Fibroblast of skin of right biceps (primary cell): Measurements from ENCODE around the gene SKAP1.

Experiments
- DNase-seq: peaks from one replicate; pipeline ENCODE4 v3.0.0-alpha.2; 2013

The SKAP1 gene

DNA sequence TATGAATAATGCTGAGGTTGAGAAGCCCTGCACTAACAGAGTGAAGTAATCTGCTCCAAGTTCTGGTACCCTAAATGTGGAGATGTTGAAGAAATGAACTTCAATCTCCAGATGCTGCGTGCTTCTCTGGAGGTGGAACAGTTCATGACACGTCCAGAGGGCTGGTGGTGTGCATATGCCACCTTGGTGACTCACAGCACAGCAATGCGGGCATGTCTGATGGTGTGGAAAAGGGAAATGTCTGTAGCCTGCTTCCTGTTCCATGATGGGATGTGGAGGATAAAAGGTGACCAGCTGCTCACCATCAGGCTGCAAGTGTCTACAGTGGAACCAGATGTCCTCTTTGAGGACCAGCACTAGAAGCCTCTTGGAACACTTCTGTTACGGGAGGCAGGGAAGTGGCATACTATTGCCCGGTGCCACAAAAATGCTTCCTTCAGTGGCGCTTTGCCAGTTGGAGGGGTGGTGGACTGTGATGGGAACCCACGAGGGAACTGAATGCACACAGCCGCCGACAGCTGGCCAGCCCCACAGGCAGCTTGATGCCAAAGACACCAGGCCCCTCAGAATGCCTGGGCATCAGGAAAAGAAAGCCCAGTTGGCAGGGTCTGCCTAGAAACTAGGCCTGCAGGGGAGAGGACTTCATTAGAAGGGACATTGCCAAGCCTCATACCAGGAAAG is 302.5 kb downstream of the SKAP1 start:
- DNase-seq = peak; percentile 35

- DNase-seq = no peak
These were observed 303.5 kb downstream of the SKAP1 start for GRCh38 chr17:48126532-48126850.

GRCh38 chr17:48125829-48126531 is 304.0 kb downstream of the SKAP1 start:
- no peak for DNase-seq

GRCh38 chr17:48123776-48124388 is 306.1 kb downstream of the SKAP1 start:
- no peak for DNase-seq

GRCh38 chr17:48123111-48123510 is 306.9 kb downstream of the SKAP1 start:
- DNase-seq = no peak

GRCh38 chr17:48122665-48123045 is 307.4 kb downstream of the SKAP1 start:
- DNase-seq = no peak

- no peak for DNase-seq
These were observed 307.9 kb downstream of the SKAP1 start for GRCh38 chr17:48121923-48122664.

DNA sequence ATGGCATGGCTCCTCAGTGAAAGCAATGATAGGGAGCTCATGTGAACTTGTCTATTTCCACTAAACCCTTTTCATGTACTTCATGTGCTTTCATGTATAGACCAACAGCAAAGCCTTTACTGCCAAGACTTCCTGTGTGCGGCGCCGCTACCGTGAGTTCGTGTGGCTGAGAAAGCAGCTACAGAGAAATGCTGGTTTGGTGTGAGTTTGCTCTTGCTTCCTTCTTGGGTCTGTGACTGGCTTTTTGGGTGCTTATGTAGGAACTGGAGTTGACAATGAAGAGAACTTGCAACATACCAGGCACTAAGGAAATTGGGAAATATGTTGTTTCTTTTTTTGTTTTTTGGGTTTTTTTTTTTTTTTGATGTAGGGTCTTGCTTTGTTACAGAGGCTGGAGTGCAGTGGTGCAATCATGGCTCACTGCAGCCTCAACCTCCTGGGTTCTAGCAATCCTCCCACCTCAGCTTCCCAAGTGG is 316.8 kb downstream of the SKAP1 start:
- no peak for DNase-seq

GRCh38 chr17:48111937-48112241 is 318.1 kb downstream of the SKAP1 start:
- no peak for DNase-seq

DNA sequence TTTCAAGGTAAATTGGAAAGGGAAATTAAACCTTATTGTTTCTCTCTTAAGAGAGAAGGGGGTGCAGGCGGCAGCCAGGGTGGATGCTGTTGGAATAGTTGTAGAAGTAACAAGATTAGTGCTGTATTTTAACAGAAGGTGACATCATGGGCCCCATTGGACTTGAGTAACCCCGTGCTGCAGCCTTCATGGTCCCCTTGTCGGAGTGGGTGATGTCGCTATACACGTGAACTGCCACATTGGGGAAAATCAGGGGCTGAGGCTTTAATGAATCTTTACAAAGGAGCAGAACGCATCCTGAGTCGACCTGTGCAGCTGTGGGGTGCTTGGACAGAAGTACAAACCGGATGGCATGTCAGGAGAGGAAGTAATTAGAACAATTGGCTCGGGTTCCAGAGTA is 319.3 kb downstream of the SKAP1 start:
- DNase-seq = no peak

GRCh38 chr17:48107137-48108055 is 322.6 kb downstream of the SKAP1 start, which contains the start of gene SNX11:
Gene SNX11 (plus strand): TSS chr17:48107766. CDS start chr17:48112044, 4,278 bp downstream.
- DNase-seq = peak; percentile 88

DNA sequence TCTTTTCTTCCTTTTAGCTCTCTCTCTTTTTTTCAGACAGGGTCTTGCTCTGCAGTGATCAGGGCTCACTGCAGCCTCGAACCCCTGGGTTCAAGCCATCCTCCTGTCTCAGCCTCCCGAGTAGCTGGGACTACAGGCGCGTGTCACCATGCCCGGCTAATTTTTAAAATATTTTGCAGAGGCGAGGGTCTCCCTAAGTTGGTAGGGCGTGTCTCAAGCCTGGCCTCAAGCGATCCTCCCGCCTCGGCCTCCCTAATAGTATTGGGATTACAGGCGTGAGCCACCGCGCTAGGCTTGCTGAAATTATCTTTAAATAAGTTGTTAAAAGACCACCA is 323.2 kb downstream of the SKAP1 start:
- DNase-seq = no peak

- DNase-seq = no peak
These were observed 325.6 kb downstream of the SKAP1 start for GRCh38 chr17:48104440-48104839.

DNA sequence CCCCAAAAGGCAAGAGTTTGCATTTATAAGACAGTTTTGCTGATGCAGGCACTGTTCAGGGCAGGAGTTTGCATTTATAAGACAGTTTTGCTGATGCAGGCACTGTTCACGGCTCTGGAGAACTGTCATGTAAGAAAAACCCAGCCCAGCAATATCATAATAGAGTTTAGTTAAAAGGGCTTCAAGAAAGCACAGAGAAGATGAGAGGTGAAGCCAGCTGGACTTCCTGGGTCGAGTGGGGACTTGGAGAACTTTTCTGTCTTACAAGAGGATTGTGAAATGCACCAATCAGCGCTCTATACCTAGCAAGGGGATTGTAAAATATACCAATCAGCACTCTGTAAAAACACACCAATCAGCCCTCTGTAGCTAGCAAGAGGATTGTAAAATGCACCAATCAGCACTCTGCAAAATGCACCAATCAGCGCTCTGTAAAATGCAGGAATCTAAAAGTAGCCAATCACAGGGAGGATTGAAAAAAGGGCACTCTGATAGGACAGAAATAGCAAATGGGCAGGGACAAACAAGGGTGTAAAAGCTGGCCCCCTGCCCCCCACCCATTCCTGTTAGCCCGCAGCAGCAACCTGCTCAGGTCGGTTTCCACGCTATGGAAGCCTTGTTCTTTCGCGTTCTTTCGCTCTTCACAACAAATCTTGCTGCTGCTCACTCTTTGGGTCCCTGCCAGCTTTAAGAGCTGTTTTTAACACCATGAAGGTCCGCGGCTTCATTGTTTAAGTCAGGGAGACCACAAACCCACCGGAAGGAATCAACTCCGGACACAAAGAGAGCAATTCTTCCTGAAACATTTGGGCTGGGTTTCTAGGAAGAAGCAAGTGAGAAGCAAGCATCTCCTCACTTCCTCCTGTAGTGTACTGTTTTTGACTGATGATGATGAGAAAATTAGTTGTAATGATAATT is 327.0 kb downstream of the SKAP1 start:
- DNase-seq = no peak

GRCh38 chr17:48102043-48102750 is 327.8 kb downstream of the SKAP1 start:
- DNase-seq = no peak

DNA sequence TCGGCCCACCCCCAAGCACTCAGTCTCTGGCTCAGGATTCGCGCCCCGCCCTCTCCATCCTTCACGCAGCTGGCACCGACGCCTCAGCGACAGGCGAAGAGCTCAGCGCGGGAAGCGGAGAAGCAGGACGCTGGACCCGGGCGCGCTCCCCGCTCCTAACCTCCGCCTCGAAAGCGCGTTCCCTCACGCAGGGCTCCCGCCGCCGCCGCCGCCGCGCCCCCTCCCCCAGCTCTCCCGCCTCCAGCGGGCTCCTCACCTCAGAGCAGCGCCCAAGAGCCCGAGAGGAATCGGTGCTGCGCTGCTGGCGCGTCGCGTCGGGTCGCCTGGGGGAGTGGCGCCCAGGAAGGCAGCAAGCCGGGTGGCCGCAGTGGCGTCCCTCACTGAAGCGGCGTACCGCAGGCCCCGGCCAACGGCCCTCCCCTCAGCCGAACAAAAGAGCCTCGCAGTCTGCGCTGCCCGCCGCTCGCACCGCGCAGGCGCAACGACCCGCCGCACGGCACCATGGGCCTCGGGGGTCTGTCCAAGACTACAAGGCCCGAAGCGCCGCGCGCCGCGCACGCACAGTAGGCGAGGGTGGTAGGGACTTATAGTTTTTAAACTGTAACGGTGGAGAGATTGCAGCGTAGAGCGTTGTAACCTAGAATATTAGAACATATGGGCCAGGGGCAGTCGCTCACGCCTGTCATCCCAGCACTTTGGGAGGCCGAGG is 328.8 kb downstream of the SKAP1 start, which contains the start of gene CBX1:
Gene CBX1, minus strand, starts transcription at position 467 of the 709 bp plus-strand sequence. CDS start 24,474 bp downstream, outside the sequence.
- peak; percentile 95 for DNase-seq

- peak; percentile 75 for DNase-seq
These were observed 329.4 kb downstream of the SKAP1 start for GRCh38 chr17:48100591-48101011.

DNA sequence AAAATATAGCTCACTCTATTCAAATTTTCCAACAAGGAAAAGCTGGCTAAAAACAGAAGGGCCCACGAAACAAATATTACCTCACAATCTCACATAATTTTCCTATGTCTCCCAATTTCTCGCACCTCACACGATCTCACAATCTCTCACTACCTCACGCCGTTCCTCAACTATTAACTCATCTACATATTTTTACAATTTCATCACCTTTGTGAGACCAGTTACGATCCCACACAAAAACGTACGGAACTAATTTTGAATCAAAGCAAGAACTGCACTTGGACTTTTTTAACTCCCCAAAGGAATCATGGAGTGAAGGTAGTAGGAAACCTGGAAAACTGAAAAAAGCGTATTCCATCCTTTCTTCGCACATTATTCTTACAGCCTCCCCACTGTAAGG is 329.9 kb downstream of the SKAP1 start:
- peak; percentile 78 for DNase-seq

- no peak for DNase-seq
These were observed 334.4 kb downstream of the SKAP1 start for GRCh38 chr17:48095611-48096010.
